Muscle layer of duodenum (tissue), 2 donors: ENCODE measurements around the gene SDR39U1.

Experiments used
- H3K27ac ChIP-seq: one replicate; pipeline ENCODE4 v1.7.0; 2013; ENCODE audit warnings: mild to moderate bottlenecking, low read length
- H3K27me3 ChIP-seq: one replicate; pipeline ENCODE4 v1.7.0; 2013; ENCODE audit warnings: low read depth, mild to moderate bottlenecking, control low read depth, low read length
- H3K36me3 ChIP-seq, 2 donors: one replicate each; pipeline ENCODE4 v1.7.0; 2013; ENCODE audit warnings: low read length in 2 of 2, control low read depth in 1 of 2, mild to moderate bottlenecking in 1 of 2; ENCODE audit not compliant: insufficient read depth in 2 of 2, control insufficient read depth in 1 of 2
- H3K4me1 ChIP-seq, 2 donors: one replicate each; pipeline ENCODE4 v1.7.0; 2013; ENCODE audit warnings: low read length in 2 of 2, mild to moderate bottlenecking in 2 of 2, control low read depth in 1 of 2, moderate library complexity in 1 of 2; ENCODE audit not compliant: insufficient read depth in 2 of 2, control insufficient read depth in 1 of 2
- H3K4me3 ChIP-seq, 2 donors: one replicate each; pipeline ENCODE4 v1.7.0; 2013; ENCODE audit warnings: low read length in 2 of 2, low read depth in 1 of 2, mild to moderate bottlenecking in 1 of 2
- H3K9me3 ChIP-seq, 2 donors: one replicate each; pipeline ENCODE4 v1.7.0; 2013; ENCODE audit warnings: low read length in 2 of 2, control low read depth in 1 of 2, mild to moderate bottlenecking in 1 of 2; ENCODE audit not compliant: control insufficient read depth in 1 of 2
- donor health status: healthy.

The SDR39U1 gene

DNA sequence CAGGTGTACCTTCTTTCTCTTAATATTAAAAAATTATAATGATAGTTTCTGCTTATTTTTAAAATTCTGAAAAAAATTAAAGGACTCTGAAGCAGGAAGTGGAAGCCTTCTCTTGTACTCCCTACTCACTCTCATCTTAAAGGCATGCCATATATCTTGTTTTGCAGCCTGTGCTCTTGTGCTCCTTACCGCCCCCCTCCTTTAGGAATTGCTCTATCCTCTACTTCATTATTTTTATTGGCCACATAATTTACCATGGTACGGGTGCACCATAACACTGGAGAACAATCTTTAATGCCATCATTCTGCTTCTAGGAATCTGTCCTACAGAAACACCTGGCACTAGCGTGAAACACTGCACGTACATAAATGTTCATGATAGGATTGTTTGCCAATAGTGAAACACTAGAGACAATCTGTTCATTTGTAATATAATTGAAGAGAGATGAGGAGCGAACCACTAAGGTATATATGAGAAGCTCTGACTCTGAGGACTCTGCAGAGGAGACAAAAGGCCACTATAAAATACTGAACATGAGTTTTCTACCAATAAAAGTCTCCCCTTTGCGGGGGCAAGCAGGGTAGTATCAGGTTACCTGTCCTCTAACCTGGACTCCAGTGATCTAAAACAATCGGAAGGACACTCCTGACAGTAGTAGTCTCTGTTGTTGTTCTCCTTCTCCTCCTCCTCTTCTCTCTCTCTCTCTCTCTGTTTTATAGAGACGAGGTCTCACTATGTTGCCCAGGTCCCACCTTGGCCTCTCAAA lies 50.1 kb downstream of the SDR39U1 start:
- no peaks in the 10 kb centered on the region for H3K36me3 ChIP-seq
- no peak overlapping the region for H3K4me3 ChIP-seq
- no peaks in the 10 kb centered on the region for H3K9me3 ChIP-seq
- no peak overlapping the region for H3K27ac ChIP-seq
- H3K4me1 ChIP-seq: no peaks in the 10 kb centered on the region
- H3K27me3 ChIP-seq: no peaks in the 10 kb centered on the region

DNA sequence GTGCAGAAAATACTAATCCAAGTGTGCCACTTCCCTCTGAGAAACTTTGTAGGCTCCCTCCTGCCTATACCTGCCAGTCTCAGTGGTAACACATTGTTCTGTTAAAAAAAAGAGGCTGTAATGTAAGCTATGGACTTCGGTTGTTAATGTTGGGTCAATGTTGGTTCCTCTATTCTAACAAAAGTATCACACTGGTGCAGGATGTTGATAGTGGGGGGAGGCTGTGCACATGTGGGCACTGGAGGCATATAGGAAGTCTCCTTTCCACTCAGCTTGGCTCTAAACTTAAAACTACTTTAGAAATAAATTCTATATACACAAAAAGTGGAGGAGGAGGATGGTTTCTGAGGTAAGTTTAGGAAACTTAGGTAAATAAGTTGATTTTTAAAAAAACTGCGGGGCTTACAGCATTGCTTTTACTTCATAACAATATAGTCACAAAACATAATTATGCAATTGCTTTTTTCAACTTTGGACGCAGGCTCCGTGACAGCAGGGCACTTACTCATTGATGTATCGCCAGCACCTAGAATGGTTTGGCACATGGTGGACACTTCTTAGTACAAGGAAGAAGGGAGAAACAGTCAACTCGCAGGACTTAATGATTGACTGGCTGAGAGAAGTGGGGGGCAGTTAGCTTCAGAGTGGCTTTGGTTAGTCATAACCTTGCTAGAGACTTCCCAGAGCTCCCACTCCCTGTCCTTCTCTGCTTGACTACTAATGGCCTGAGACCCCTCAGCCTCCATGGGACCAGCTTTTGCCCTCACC lies 51.7 kb downstream of the SDR39U1 start:
- Histone ChIP-seq H3K27ac (no peak overlapping the region), H3K4me3 (no peak overlapping the region), H3K4me1 (no peaks in the 10 kb centered on the region), H3K36me3 (no peaks in the 10 kb centered on the region), H3K9me3 (no peaks in the 10 kb centered on the region), H3K27me3 (no peaks in the 10 kb centered on the region)
